Fibroblast of villous mesenchyme (primary cell): ENCODE results near the gene GATA2. TPM values are rescaled to one million over a fixed set of nuclear protein-coding genes. Genes with fewer than 3 reads are reported as not detected.

Source experiments
- DNase-seq: peaks from one replicate; pipeline ENCODE4 v3.0.0-alpha.2; 2010; ENCODE audit warnings: low read depth
- H3K4me3 ChIP-seq: 2 replicates; pipeline ENCODE4 v1.5.1; 2011; ENCODE audit warnings: low read depth, mild to moderate bottlenecking, low read length
- CTCF ChIP-seq: IDR thresholded peaks from 2 replicates; pipeline ENCODE4 v1.5.1; 2012; ENCODE audit warnings: low read depth, mild to moderate bottlenecking, low read length; ENCODE audit not compliant: insufficient read depth
- total RNA-seq: library from RNA; depleted of rRNA; stranded (reverse); fragments of >200 nt; gene quantifications from 2 replicates; pipeline ENCODE4 v1.2.3, GENCODE V29; 2012

Gene GATA2
- total RNA-seq, 1 donor, result 41.0 TPM

DNA sequence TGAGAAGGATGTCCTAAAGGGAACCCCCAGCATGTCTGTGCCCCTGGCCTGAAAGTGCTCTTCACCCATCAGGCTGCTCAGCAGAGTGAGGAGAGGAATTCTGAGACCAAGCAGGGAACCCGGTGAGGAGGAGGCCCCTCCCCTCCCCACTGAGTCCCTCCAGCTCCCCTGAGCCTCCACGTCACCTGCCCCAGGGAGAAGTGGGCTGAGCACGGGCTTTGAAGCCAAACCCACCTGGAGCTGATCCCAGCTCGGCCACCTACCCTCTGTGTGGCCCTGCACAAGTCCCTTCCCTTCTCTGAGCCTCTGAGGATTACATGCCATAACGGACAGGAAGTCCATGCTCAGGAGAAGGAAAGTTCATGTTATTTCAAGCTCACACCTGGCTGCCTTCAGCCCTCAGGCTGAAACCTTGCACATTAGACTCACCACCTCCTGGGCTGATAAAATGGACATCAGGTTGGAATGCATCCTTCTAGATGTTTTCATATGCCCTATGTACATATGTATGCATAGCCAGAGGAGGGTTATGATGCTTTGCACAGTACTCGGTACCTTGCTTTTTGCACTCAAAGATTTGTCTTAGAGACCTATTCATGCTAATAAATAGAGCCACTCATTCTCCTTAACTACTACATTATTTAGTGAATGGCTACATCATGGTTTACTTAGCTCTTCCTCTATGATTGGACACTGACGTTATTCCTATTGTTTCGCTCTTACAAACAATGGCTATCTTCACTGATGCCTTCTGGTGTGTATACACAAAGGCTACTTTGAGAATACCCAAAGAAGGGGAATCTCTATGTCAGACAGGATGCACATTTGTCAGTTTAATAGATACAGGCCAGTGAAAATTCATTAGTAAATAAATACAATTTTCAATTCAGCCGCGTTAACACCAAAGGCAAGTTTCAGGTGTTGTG lies 31.6 kb upstream of the GATA2 start:
- DNase-seq, result no peak
- TF ChIP-seq CTCF, result no peak
- H3K4me3 ChIP-seq, result no peak overlapping the region

DNA sequence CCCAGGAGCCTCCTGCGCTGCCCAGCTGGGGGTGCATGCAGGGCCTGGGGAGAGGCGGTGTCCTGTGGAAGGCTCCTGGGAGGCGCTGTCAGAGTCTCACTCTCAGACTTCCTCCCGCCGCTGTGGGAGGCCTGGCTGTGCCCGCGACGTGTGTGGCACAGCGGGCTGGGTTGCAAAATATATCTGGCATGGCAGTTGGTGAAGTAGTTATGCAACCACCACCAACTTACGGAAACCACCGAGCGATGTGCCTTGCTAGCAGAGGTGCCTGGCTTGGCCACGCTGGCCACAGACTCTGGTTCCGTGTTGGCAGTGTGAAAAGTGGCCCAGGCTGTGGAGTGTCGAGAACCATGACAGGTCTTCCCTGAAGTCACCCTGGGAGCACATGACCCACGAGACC lies 30.6 kb upstream of the GATA2 start:
- no peak for DNase-seq
- TF ChIP-seq CTCF, result no peak
- H3K4me3 ChIP-seq, result no peak overlapping the region

- no peak for TF ChIP-seq CTCF
Observed at GRCh38 chr3:128521715-128522114, 28.7 kb upstream of the GATA2 start.

GRCh38 chr3:128518587-128519490 lies 25.8 kb upstream of the GATA2 start:
- TF ChIP-seq CTCF, result no peak
- no peak overlapping the region for H3K4me3 ChIP-seq
- no peak for DNase-seq

More at GRCh38 chr3:128521715-128522114, 28.7 kb upstream of the GATA2 start:
- H3K4me3 ChIP-seq, result no peak overlapping the region
- DNase-seq, result no peak

- DNase-seq, result no peak
- H3K4me3 ChIP-seq, result no peak overlapping the region
- no peak for TF ChIP-seq CTCF
Observed at GRCh38 chr3:128517648-128518047, 24.6 kb upstream of the GATA2 start.

DNA sequence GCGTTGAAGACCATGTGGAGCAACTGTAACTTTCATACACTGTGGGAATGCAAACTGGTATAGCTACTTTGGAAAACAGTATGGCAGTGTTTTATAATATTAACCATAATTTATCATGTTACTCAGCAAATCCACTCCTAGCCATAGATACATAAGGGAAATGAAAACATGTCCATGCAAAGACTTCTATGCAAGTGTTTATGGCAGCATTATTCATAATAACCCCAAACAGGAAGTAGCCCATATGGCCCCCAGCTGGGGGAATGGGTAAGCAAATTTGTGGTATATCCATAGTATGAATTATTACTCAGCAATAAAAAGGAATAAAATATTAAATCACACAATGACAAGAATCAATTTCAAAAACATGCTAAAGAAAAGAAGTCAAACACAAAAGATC lies 23.0 kb upstream of the GATA2 start:
- no peak for TF ChIP-seq CTCF
- no peak for DNase-seq
- no peak overlapping the region for H3K4me3 ChIP-seq
